Measurements from ENCODE around the gene ETV1.

Gene ETV1

DNA sequence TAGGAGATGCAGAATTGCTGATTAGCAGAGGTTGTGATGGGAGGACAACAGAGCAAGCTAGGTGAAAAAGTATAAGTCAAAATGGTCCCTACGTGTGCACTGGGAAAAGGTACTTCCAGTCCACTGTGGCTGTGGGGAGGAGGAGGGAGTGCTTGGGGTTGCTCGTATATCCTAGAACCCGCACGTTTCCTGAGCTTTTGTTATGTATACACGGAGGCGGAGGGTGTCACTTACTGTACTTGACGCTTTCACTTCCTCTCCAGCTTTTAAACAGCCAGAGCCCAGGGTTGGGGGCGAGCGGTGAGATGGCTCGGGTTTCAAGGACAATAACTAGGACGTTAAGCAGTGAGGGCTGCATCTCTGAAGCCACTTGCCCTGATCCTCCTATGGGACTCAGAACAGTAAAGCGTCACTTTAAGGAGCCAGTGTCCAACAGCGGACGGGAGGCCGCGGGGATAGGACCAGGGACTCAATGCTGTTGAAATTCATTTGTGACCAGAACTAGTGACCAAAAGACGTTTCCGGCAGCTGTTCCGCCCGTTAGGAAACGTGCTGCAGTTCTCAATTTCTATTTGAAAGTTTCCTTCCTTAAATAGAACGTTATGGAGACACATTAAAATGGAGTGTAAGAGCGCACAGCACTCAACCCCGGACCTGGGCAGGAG is 985 bp upstream of the ETV1 start:
- peak; percentile 60 to 63 for DNase-seq (ENCODE audit: low read depth in 1 of 2, low spot score in 1 of 2)
- Histone ChIP-seq H3K27ac (replicated peaks) (peak overlapping the region; percentile 86), H3K27me3 (ENCODE audit: insufficient read depth, poor library complexity, severe bottlenecking) (peaks cover 3% of the 10 kb centered on the region), H3K4me3 (replicated peaks; ENCODE audit: insufficient read depth, low read length) (peak overlapping the region; percentile 72)
- TF ChIP-seq SPI1 (IDR thresholded peaks at IDR 0.05; ENCODE audit: borderline replicate concordance, low read depth): peak; percentile 76
- TF ChIP-seq, protein P1, sequence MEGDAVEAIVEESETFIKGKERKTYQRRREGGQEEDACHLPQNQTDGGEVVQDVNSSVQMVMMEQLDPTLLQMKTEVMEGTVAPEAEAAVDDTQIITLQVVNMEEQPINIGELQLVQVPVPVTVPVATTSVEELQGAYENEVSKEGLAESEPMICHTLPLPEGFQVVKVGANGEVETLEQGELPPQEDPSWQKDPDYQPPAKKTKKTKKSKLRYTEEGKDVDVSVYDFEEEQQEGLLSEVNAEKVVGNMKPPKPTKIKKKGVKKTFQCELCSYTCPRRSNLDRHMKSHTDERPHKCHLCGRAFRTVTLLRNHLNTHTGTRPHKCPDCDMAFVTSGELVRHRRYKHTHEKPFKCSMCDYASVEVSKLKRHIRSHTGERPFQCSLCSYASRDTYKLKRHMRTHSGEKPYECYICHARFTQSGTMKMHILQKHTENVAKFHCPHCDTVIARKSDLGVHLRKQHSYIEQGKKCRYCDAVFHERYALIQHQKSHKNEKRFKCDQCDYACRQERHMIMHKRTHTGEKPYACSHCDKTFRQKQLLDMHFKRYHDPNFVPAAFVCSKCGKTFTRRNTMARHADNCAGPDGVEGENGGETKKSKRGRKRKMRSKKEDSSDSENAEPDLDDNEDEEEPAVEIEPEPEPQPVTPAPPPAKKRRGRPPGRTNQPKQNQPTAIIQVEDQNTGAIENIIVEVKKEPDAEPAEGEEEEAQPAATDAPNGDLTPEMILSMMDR (IDR thresholded peaks at IDR 0.05; ENCODE audit: insufficient read depth, low read length): no peak
- TF ChIP-seq REST (IDR thresholded peaks at IDR 0.05; ENCODE audit: insufficient replicate concordance, low read depth): no peak
- TF ChIP-seq GABPA (IDR thresholded peaks at IDR 0.05; ENCODE audit: low read depth): 0 out of 2 replicates have a peak, but pooled peaks have one; percentile 48
- peak; percentile 55 for TF ChIP-seq POLR2AphosphoS5 (IDR thresholded peaks at IDR 0.05; ENCODE audit: low read depth)

- Histone ChIP-seq H3K27ac (replicated peaks) (peak overlapping the region; percentile 86), H3K27me3 (ENCODE audit: insufficient read depth, poor library complexity, severe bottlenecking) (peaks cover 3% of the 10 kb centered on the region), H3K4me3 (replicated peaks; ENCODE audit: insufficient read depth, low read length) (peak overlapping the region; percentile 72)
- DNase-seq (ENCODE audit: low read depth in 1 of 2, low spot score in 1 of 2): no peak
- no peak for TF ChIP-seq POLR2AphosphoS5 (IDR thresholded peaks at IDR 0.05; ENCODE audit: low read depth)
- no peak for TF ChIP-seq GABPA (IDR thresholded peaks at IDR 0.05; ENCODE audit: low read depth)
- TF ChIP-seq, protein P1 (IDR thresholded peaks at IDR 0.05; ENCODE audit: insufficient read depth, low read length): no peak
- no peak for TF ChIP-seq SPI1 (IDR thresholded peaks at IDR 0.05; ENCODE audit: borderline replicate concordance, low read depth)
- no peak for TF ChIP-seq REST (IDR thresholded peaks at IDR 0.05; ENCODE audit: insufficient replicate concordance, low read depth)
Measured at GRCh38 chr7:13989949-13990305, 461 bp upstream of the ETV1 start.

- Histone ChIP-seq H3K27ac (replicated peaks) (no peak overlapping the region), H3K4me3 (replicated peaks; ENCODE audit: insufficient read depth, low read length) (peak overlapping the region; percentile 72), H3K27me3 (ENCODE audit: insufficient read depth, poor library complexity, severe bottlenecking) (peaks cover 3% of the 10 kb centered on the region)
- no peak for DNase-seq (ENCODE audit: low read depth in 1 of 2, low spot score in 1 of 2)
- TF ChIP-seq REST (IDR thresholded peaks at IDR 0.05; ENCODE audit: insufficient replicate concordance, low read depth) (no peak), POLR2AphosphoS5 (IDR thresholded peaks at IDR 0.05; ENCODE audit: low read depth) (no peak), GABPA (IDR thresholded peaks at IDR 0.05; ENCODE audit: low read depth) (no peak), SPI1 (IDR thresholded peaks at IDR 0.05; ENCODE audit: borderline replicate concordance, low read depth) (no peak)
- TF ChIP-seq, protein P1 (IDR thresholded peaks at IDR 0.05; ENCODE audit: insufficient read depth, low read length): no peak
Measured at GRCh38 chr7:13988731-13989125, 738 bp downstream of the ETV1 start.
